C4-2B (cell line): ENCODE data around the gene TBC1D22A.

Experiments used
- H3K27ac ChIP-seq: fragments of 450-650 bp; 2 replicates; pipeline ENCODE4 v1.5.1; 2017
- ZFX ChIP-seq: fragments of 450-650 bp; IDR thresholded peaks from 2 replicates; pipeline ENCODE4 v1.6.1; 2017
- TF ChIP-seq, protein P1 (sequence below): fragments of 450-650 bp; conservative IDR thresholded peaks from 2 replicates; pipeline ENCODE4 v1.5.1; 2017; ENCODE audit warnings: mild to moderate bottlenecking

TBC1D22A gene

DNA sequence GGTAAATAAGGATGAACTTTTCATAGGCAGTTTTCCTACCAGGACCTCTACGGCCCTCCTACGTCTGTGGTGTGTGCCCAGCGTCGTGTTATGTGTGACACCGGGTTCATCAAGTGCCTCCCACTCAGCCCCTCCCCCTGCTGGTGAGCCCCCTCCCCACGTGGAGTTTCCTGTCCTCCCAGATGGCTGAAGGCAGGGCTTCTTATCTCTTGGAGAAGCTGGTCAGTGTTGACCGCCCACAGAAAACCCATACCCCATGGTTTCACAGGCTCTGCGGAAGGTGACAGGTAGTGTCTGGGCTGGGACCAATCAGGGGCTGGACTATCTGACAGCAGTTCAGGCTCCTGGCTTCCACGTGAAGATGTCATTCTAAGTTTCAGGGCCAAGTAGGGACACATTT is 393.5 kb downstream of the TBC1D22A start:
- H3K27ac ChIP-seq, result no peak overlapping the region
- TF ChIP-seq, protein P1, sequence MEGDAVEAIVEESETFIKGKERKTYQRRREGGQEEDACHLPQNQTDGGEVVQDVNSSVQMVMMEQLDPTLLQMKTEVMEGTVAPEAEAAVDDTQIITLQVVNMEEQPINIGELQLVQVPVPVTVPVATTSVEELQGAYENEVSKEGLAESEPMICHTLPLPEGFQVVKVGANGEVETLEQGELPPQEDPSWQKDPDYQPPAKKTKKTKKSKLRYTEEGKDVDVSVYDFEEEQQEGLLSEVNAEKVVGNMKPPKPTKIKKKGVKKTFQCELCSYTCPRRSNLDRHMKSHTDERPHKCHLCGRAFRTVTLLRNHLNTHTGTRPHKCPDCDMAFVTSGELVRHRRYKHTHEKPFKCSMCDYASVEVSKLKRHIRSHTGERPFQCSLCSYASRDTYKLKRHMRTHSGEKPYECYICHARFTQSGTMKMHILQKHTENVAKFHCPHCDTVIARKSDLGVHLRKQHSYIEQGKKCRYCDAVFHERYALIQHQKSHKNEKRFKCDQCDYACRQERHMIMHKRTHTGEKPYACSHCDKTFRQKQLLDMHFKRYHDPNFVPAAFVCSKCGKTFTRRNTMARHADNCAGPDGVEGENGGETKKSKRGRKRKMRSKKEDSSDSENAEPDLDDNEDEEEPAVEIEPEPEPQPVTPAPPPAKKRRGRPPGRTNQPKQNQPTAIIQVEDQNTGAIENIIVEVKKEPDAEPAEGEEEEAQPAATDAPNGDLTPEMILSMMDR, result no peak
- no peak for TF ChIP-seq ZFX

DNA sequence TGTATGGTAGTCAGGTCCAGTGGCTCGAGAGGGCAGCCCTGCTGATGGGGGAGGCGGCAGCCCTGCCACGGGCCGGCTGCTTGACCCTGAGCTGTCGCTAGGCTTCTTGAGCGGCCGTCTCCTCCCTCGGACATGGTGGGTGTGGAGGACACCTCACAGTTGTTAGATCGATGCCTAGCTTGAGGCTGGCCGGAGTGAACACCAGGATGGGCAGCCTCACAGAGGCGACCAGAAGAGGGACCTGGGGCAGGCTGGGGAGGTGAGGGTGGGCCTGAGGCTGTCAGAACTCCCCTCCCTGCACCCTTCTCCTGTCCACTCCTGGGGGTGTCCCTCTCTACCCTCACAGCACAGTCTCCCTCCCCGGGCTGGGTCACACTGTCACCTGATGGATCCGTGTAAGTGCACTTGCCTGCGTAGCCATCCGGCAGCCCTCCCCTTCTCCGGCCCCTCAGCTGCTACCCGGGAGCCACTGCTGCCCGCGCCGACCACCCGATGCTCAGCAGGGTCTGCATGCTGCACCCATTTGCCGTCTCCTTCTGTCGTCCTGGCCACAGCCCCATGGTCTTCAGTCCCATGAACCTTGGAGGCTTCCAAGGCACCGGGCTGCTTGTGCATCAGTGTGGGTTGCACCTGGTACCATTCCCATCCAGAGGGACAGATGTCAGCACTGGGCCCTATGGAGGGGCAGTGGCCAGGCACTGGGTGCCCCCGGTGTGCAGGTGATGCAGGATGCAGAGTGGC is 394.1 kb downstream of the TBC1D22A start:
- no peak for TF ChIP-seq ZFX
- TF ChIP-seq, protein P1, result no peak
- H3K27ac ChIP-seq, result no peak overlapping the region

DNA sequence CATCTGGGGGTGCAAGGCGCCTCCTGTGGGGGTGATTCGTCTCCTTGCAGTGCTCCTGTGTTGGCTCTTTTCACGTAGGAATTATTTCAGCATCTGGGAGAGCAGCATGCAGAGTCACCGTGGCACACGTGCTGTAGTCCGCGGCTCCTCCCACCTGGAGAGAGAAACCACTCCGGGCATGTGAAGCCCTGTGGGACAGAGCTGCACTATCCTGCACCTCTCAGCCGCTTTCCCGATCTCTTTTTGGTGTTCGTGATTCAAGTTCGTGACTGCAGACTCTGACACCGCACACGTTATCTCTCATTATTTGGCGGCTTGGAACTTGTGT is 394.6 kb downstream of the TBC1D22A start:
- TF ChIP-seq, protein P1, result no peak
- TF ChIP-seq ZFX, result no peak
- no peak overlapping the region for H3K27ac ChIP-seq

DNA sequence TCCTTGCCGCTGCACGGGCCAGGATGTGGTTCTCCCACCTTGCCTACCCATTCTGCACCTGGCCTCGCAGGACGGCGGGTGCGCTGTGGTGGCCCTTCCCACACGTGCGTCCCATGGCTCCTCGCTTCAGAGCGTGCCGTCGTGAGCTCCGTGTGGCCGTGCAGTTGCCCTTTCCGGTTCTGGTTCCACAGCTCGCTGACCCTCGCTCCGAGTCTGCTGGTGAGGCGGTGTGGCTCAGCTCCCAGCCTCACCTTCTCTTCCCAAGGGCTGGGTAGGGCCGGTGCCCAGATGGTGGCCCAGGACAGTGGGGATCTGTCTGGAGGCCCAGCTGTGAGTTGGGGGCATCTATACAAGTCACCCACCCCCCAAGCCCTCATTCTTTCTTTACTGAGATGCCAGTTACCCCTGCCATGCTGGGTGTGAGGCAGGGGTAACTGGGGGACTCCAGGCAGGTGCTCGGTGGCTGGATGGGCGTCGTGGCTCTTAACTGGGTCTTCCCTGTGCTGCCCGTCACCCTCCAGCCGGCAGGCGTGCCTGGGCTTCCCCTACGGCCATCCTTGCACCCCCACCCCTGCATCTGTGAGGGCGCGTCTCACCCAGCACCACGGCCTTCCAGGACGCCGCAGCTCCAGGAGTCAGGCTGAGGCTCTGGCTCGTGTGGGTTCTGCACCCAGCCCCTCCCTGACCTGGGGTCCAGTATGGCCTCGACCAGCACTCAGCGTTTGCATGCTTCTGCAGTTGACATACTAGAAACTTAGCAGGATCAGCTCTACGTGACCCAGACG is 395.2 kb downstream of the TBC1D22A start:
- no peak overlapping the region for H3K27ac ChIP-seq
- TF ChIP-seq, protein P1, result no peak
- TF ChIP-seq ZFX, result no peak

DNA sequence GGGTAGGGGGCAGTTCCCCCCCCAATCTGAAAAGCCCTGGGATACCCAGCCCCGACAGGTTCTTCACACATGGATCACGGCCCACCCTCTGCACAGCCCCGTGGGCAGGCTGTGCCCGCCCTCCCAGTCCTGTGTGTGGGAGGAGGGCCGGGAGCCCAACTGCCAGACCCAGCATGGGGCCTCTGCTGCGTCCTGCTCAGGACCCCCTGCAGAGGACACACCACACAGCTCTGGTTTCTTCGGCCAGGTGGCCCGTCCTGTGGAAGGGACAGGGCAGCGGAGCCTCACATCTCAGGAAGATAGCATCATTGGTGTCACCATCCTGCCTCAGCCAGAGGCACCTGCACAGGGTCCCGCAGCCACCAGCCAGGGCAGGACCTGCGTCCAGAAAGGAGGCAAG is 396.0 kb downstream of the TBC1D22A start:
- no peak overlapping the region for H3K27ac ChIP-seq
- no peak for TF ChIP-seq ZFX
- TF ChIP-seq, protein P1, result no peak

DNA sequence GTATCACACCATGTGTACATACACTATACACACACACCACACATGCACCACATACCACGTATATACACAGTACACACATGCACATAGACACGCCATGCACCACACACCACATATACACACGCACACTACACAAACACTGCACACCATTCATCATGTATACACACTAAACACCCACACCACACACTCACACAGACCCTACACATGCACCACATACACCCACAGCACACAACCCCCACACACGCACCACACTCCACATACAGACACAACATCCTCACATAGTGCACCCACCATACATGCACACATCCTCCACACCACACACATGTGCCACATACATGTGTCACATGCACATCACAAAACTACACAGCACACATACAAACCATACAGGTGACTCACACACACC is 397.1 kb downstream of the TBC1D22A start:
- no peak overlapping the region for H3K27ac ChIP-seq
- TF ChIP-seq ZFX, result no peak
- TF ChIP-seq, protein P1, result no peak

DNA sequence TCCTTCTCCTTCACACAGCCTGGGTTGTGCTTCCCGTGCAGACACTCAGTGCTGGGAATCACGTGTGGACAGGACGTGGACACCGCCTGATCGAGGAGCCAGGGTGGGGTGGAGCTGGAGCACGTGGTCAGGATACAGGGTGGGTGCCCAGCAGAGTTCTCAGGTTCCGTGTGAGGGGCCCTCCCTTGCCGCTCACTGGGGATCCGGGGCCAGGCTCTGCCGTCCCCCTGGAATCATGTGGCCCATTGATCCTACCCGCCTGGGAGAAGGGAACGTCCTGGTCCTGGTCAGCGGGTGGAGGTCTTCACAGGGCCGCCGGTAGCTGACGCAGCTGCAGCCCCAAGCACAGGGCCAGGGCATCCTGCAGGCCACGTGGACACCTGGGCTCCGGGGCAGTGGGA is 397.7 kb downstream of the TBC1D22A start:
- TF ChIP-seq ZFX, result no peak
- TF ChIP-seq, protein P1, result no peak
- H3K27ac ChIP-seq, result no peak overlapping the region
